ENCODE results near the gene SPTY2D1. TPM values are rescaled to one million over a fixed set of nuclear protein-coding genes. Genes with fewer than 3 reads are reported as not detected.
"Not testable (repeated sequence)": the region's sequence is repeated elsewhere in the genome, so short reads cannot be mapped to it uniquely, and the experiment has no call there.

SPTY2D1 gene
- total RNA-seq, 1 experiment from 2014 or later: 16.1 TPM

GRCh38 chr11:18669711-18670110 lies 35.6 kb upstream of the SPTY2D1 start:
- intact Hi-C loops (cut with micrococcal nuclease; ENCODE audit: unreplicated experiment): no loop called here
- no peak for DNase-seq (ENCODE audit: low spot score)
- BruUV-seq (replicated peaks): no TSS peak
- no peak overlapping the region for H3K4me3 ChIP-seq (ENCODE audit: low read depth, low read length, poor library complexity, severe bottlenecking)
- H3K4me1 ChIP-seq (ENCODE audit: insufficient read depth, low read length, poor library complexity, severe bottlenecking): no peaks in the 10 kb centered on the region
- ChIA-PET CTCF (no interaction called here), POLR2A (ENCODE audit: low non-redundant PET) (no interaction called here)
- no peaks in the 10 kb centered on the region for H3K27me3 ChIP-seq (replicated peaks; ENCODE audit: insufficient read depth, low read depth, low read length, poor library complexity)
- no peak overlapping the region for H3K27ac ChIP-seq (ENCODE audit: low read depth, low read length, poor library complexity, severe bottlenecking)
- H3K36me3 ChIP-seq (ENCODE audit: insufficient read depth, low read length, poor library complexity, severe bottlenecking): no peaks in the 10 kb centered on the region
- no peaks in the 10 kb centered on the region for H3K9me3 ChIP-seq (ENCODE audit: low read depth, low read length, poor library complexity, severe bottlenecking)
- no peak for TF ChIP-seq EZH2 (IDR thresholded peaks at IDR 0.05; ENCODE audit: borderline replicate concordance, low read depth, low read length, poor library complexity, severe bottlenecking)
- TF ChIP-seq CTCF (conservative IDR thresholded peaks at IDR 0.05; ENCODE audit: low read depth, low read length): no peak

GRCh38 chr11:18669219-18669596 lies 35.1 kb upstream of the SPTY2D1 start:
- CTCF ChIA-PET: no interaction called here
- Histone ChIP-seq H3K27me3 (replicated peaks; ENCODE audit: insufficient read depth, low read depth, low read length, poor library complexity) (no peaks in the 10 kb centered on the region), H3K9me3 (ENCODE audit: low read depth, low read length, poor library complexity, severe bottlenecking) (no peaks in the 10 kb centered on the region), H3K27ac (ENCODE audit: low read depth, low read length, poor library complexity, severe bottlenecking) (no peak overlapping the region), H3K4me3 (ENCODE audit: low read depth, low read length, poor library complexity, severe bottlenecking) (no peak overlapping the region), H3K36me3 (ENCODE audit: insufficient read depth, low read length, poor library complexity, severe bottlenecking) (no peaks in the 10 kb centered on the region), H3K4me1 (ENCODE audit: insufficient read depth, low read length, poor library complexity, severe bottlenecking) (no peaks in the 10 kb centered on the region)
- no peak for DNase-seq (ENCODE audit: low spot score)
- POLR2A ChIA-PET (ENCODE audit: low non-redundant PET): no interaction called here
- intact Hi-C loops (cut with micrococcal nuclease; ENCODE audit: unreplicated experiment): no loop called here
- TF ChIP-seq CTCF (conservative IDR thresholded peaks at IDR 0.05; ENCODE audit: low read depth, low read length): no peak
- TF ChIP-seq EZH2 (IDR thresholded peaks at IDR 0.05; ENCODE audit: borderline replicate concordance, low read depth, low read length, poor library complexity, severe bottlenecking): no peak
- no TSS peak for BruUV-seq (replicated peaks)

- no peaks in the 10 kb centered on the region for H3K36me3 ChIP-seq (ENCODE audit: insufficient read depth, low read length, poor library complexity, severe bottlenecking)
- no peak overlapping the region for H3K27ac ChIP-seq (ENCODE audit: low read depth, low read length, poor library complexity, severe bottlenecking)
- no TSS peak for BruUV-seq (replicated peaks)
- no peaks in the 10 kb centered on the region for H3K9me3 ChIP-seq (ENCODE audit: low read depth, low read length, poor library complexity, severe bottlenecking)
- intact Hi-C loops (cut with micrococcal nuclease; ENCODE audit: unreplicated experiment): no loop called here
- no peaks in the 10 kb centered on the region for H3K4me1 ChIP-seq (ENCODE audit: insufficient read depth, low read length, poor library complexity, severe bottlenecking)
- H3K27me3 ChIP-seq (replicated peaks; ENCODE audit: insufficient read depth, low read depth, low read length, poor library complexity): no peaks in the 10 kb centered on the region
- DNase-seq (ENCODE audit: low spot score): no peak
- ChIA-PET CTCF (no interaction called here), POLR2A (ENCODE audit: low non-redundant PET) (no interaction called here)
- no peak for TF ChIP-seq EZH2 (IDR thresholded peaks at IDR 0.05; ENCODE audit: borderline replicate concordance, low read depth, low read length, poor library complexity, severe bottlenecking)
- TF ChIP-seq CTCF (conservative IDR thresholded peaks at IDR 0.05; ENCODE audit: low read depth, low read length): no peak
- no peak overlapping the region for H3K4me3 ChIP-seq (ENCODE audit: low read depth, low read length, poor library complexity, severe bottlenecking)
These were observed 34.0 kb upstream of the SPTY2D1 start for GRCh38 chr11:18668131-18668530.

- H3K4me3 ChIP-seq (ENCODE audit: low read depth, low read length, poor library complexity, severe bottlenecking); intact Hi-C loops (cut with micrococcal nuclease; ENCODE audit: unreplicated experiment); H3K9me3 ChIP-seq (ENCODE audit: low read depth, low read length, poor library complexity, severe bottlenecking); DNase-seq (ENCODE audit: low spot score); BruUV-seq (replicated peaks); H3K27ac ChIP-seq (ENCODE audit: low read depth, low read length, poor library complexity, severe bottlenecking); POLR2A ChIA-PET (ENCODE audit: low non-redundant PET); H3K27me3 ChIP-seq (replicated peaks; ENCODE audit: insufficient read depth, low read depth, low read length, poor library complexity); H3K4me1 ChIP-seq (ENCODE audit: insufficient read depth, low read length, poor library complexity, severe bottlenecking); CTCF ChIA-PET; H3K36me3 ChIP-seq (ENCODE audit: insufficient read depth, low read length, poor library complexity, severe bottlenecking): not testable (repeated sequence)
These were observed 31.3 kb upstream of the SPTY2D1 start for GRCh38 chr11:18665353-18665872.
